GM23338 (cell line): ENCODE results near the gene MLPH. TPM values are rescaled to one million over a fixed set of nuclear protein-coding genes. Genes with fewer than 3 reads are reported as not detected.

Experiments used
- ATAC-seq: fragments of 200-7000 bp; cut with Tn5 transposase; 3 replicates; pipeline ENCODE4 v1.9.1; 2020
- DNase-seq: peaks from one replicate; pipeline ENCODE4 v3.0.0-alpha.2; 2015; ENCODE audit warnings: low spot score
- H2AFZ ChIP-seq: fragments of 200-600 bp; sonication (generic); 2 replicates; pipeline ENCODE4 v1.8.0; 2016; ENCODE audit warnings: antibody characterized with exemption, mild to moderate bottlenecking, moderate library complexity
- H3F3A ChIP-seq: fragments of 200-600 bp; sonication (generic); replicated peaks from 2 replicates; pipeline ENCODE4 v1.8.0; 2017; ENCODE audit warnings: antibody characterized with exemption, mixed run types, low read depth
- H3K27ac ChIP-seq: fragments of 200-600 bp; sonication (generic); 2 replicates; pipeline ENCODE4 v1.6.1; 2016; ENCODE audit warnings: low read depth
- H3K27me3 ChIP-seq: fragments of 200-600 bp; sonication (generic); 2 replicates; pipeline ENCODE4 v1.8.0; 2016; ENCODE audit warnings: mild to moderate bottlenecking, mixed run types, moderate library complexity; ENCODE audit not compliant: insufficient read depth
- H3K36me3 ChIP-seq: fragments of 200-600 bp; sonication (generic); 2 replicates; pipeline ENCODE4 v1.8.0; 2016; ENCODE audit warnings: mild to moderate bottlenecking; ENCODE audit not compliant: insufficient read depth
- H3K4me1 ChIP-seq: fragments of 200-600 bp; sonication (generic); 2 replicates; pipeline ENCODE4 v1.8.0; 2016; ENCODE audit warnings: mild to moderate bottlenecking, moderate library complexity; ENCODE audit not compliant: insufficient read depth
- H3K4me2 ChIP-seq: fragments of 200-600 bp; sonication (generic); 2 replicates; pipeline ENCODE4 v1.7.1; 2017; ENCODE audit warnings: mixed run types
- H3K4me3 ChIP-seq: fragments of 200-600 bp; sonication (generic); 2 replicates; pipeline ENCODE4 v1.6.1; 2016; ENCODE audit warnings: mixed run types
- H3K79me2 ChIP-seq: fragments of 200-600 bp; sonication (generic); replicated peaks from 2 replicates; pipeline ENCODE4 v1.8.0; 2017; ENCODE audit warnings: mild to moderate bottlenecking; ENCODE audit not compliant: insufficient read depth
- H3K9me2 ChIP-seq: fragments of 200-600 bp; sonication (generic); 2 replicates; pipeline ENCODE4 v1.8.0; 2017; ENCODE audit not compliant: insufficient read depth
- H4K20me1 ChIP-seq: fragments of 200-600 bp; sonication (generic); replicated peaks from 2 replicates; pipeline ENCODE4 v1.8.0; 2017; ENCODE audit warnings: mild to moderate bottlenecking; ENCODE audit not compliant: insufficient read depth
- H3K27ac Mint-ChIP-seq: 2 replicates; pipeline ENCODE4 v1.8.0; 2020; ENCODE audit warnings: inconsistent platforms, mild to moderate bottlenecking, moderate library complexity, mixed read lengths
- H3K27me3 Mint-ChIP-seq: 3 replicates; pipeline ENCODE4 v1.8.0; 2022; ENCODE audit warnings: low read depth, mild to moderate bottlenecking, moderate library complexity, mixed read lengths, inconsistent platforms; ENCODE audit not compliant: insufficient read depth, poor library complexity
- H3K36me3 Mint-ChIP-seq: 3 replicates; pipeline ENCODE4 v1.8.0; 2021; ENCODE audit warnings: low read depth, mild to moderate bottlenecking, inconsistent platforms, moderate library complexity, mixed read lengths
- H3K4me1 Mint-ChIP-seq: 3 replicates; pipeline ENCODE4 v1.8.0; 2020; ENCODE audit warnings: mild to moderate bottlenecking, inconsistent platforms, mixed read lengths
- H3K4me3 Mint-ChIP-seq: 3 replicates; pipeline ENCODE4 v1.8.0; 2021; ENCODE audit warnings: moderate library complexity, mild to moderate bottlenecking, inconsistent platforms, mixed read lengths
- H3K9me3 Mint-ChIP-seq: 3 replicates; pipeline ENCODE4 v1.8.0; 2020; ENCODE audit warnings: moderate library complexity, mild to moderate bottlenecking, inconsistent platforms, mixed read lengths
- EZH2phosphoT487 ChIP-seq: fragments of 200-600 bp; sonication (generic); IDR thresholded peaks from one replicate; pipeline ENCODE4 v1.8.1; 2018; ENCODE audit warnings: antibody characterized with exemption; ENCODE audit not compliant: unreplicated experiment
- JUNB ChIP-seq: IDR thresholded peaks from one replicate; pipeline ENCODE4 v1.6.1; 2016; ENCODE audit warnings: antibody characterized with exemption; ENCODE audit not compliant: unreplicated experiment
- NANOG ChIP-seq: IDR thresholded peaks from 2 replicates; pipeline ENCODE4 v1.6.1; 2016; ENCODE audit warnings: antibody characterized with exemption, borderline replicate concordance
- ZNF114 ChIP-seq: fragments of 250-450 bp; sonication (Bioruptor Pico); IDR thresholded peaks from 2 replicates; pipeline ENCODE4 v1.5.0; 2020; ENCODE audit warnings: mild to moderate bottlenecking, moderate library complexity
- polyA plus RNA-seq: library from polyadenylated mRNA; unstranded; fragments of >200 nt; fragmentation: Nextera tagmentation; extraction: Ambion mirVana; gene quantifications from 2 replicates; pipeline ENCODE4 v1.2.1, GENCODE V29; 2016
- total RNA-seq: library from RNA; depleted of rRNA; stranded (reverse); fragments of >200 nt; shearing (Covaris generic); gene quantifications from 2 replicates; pipeline ENCODE4 v1.2.3, GENCODE V29; 2014
- TF ChIP-seq, protein P1 (sequence below): fragments of 250-450 bp; sonication (Bioruptor Pico); IDR thresholded peaks from 2 replicates; pipeline ENCODE4 v1.5.0; 2020; ENCODE audit warnings: mild to moderate bottlenecking, moderate library complexity
- TF ChIP-seq, protein P2 (sequence below): IDR thresholded peaks from one replicate; pipeline ENCODE4 v1.6.1; 2018; ENCODE audit warnings: antibody characterized with exemption; ENCODE audit not compliant: unreplicated experiment

Gene MLPH
- total and polyA plus RNA-seq, 2 experiments from 2014 or later, result 13.6 to 16.5 TPM

DNA sequence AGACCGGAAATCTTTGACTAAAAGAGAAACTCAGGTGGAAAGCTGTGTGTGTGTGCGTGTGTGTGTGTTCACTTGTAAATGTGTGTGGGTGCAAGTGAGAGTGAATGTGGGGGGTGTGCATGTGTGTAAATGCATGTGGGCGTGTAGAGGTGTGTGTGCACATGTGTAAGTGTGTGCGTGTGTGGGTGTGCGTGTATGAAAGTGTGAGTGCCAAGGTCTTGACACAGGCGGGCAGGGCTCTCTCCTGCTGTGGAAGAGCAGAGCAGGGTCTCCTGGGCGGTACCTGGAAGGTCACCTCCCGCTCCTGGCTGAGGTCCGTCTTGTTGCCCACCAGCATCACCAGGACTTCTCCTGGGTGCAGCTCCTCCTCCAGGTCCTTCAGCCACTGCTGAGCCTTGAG lies 89.9 kb downstream of the MLPH start:
- DNase-seq, result no peak
- no peak overlapping the region for H3K4me3 Mint-ChIP-seq
- H3K36me3 Mint-ChIP-seq, result peaks cover 21% of the 10 kb centered on the region; the same call in 2 of the 3 replicates
- no peaks in the 10 kb centered on the region for H3K27me3 Mint-ChIP-seq
- H3K27ac Mint-ChIP-seq, result no peak overlapping the region
- no peak for ATAC-seq
- no peaks in the 10 kb centered on the region for H3K9me2 ChIP-seq
- H3K9me3 Mint-ChIP-seq, result 0 out of 3 replicates have a peak, but pooled peaks cover 4% of the 10 kb centered on the region
- no peak overlapping the region for H3K27ac ChIP-seq
- H3K4me1 ChIP-seq, result peaks cover 6% of the 10 kb centered on the region; the same call in 1 of the 2 replicates
- no peaks in the 10 kb centered on the region for H3F3A ChIP-seq
- no peak overlapping the region for H2AFZ ChIP-seq
- no peaks in the 10 kb centered on the region for H3K79me2 ChIP-seq
- H4K20me1 ChIP-seq, result no peaks in the 10 kb centered on the region
- no peak for TF ChIP-seq ZNF114 (CRISPR knock-in tag)
- no peak for TF ChIP-seq JUNB
- no peak for TF ChIP-seq NANOG
- TF ChIP-seq, protein P1, sequence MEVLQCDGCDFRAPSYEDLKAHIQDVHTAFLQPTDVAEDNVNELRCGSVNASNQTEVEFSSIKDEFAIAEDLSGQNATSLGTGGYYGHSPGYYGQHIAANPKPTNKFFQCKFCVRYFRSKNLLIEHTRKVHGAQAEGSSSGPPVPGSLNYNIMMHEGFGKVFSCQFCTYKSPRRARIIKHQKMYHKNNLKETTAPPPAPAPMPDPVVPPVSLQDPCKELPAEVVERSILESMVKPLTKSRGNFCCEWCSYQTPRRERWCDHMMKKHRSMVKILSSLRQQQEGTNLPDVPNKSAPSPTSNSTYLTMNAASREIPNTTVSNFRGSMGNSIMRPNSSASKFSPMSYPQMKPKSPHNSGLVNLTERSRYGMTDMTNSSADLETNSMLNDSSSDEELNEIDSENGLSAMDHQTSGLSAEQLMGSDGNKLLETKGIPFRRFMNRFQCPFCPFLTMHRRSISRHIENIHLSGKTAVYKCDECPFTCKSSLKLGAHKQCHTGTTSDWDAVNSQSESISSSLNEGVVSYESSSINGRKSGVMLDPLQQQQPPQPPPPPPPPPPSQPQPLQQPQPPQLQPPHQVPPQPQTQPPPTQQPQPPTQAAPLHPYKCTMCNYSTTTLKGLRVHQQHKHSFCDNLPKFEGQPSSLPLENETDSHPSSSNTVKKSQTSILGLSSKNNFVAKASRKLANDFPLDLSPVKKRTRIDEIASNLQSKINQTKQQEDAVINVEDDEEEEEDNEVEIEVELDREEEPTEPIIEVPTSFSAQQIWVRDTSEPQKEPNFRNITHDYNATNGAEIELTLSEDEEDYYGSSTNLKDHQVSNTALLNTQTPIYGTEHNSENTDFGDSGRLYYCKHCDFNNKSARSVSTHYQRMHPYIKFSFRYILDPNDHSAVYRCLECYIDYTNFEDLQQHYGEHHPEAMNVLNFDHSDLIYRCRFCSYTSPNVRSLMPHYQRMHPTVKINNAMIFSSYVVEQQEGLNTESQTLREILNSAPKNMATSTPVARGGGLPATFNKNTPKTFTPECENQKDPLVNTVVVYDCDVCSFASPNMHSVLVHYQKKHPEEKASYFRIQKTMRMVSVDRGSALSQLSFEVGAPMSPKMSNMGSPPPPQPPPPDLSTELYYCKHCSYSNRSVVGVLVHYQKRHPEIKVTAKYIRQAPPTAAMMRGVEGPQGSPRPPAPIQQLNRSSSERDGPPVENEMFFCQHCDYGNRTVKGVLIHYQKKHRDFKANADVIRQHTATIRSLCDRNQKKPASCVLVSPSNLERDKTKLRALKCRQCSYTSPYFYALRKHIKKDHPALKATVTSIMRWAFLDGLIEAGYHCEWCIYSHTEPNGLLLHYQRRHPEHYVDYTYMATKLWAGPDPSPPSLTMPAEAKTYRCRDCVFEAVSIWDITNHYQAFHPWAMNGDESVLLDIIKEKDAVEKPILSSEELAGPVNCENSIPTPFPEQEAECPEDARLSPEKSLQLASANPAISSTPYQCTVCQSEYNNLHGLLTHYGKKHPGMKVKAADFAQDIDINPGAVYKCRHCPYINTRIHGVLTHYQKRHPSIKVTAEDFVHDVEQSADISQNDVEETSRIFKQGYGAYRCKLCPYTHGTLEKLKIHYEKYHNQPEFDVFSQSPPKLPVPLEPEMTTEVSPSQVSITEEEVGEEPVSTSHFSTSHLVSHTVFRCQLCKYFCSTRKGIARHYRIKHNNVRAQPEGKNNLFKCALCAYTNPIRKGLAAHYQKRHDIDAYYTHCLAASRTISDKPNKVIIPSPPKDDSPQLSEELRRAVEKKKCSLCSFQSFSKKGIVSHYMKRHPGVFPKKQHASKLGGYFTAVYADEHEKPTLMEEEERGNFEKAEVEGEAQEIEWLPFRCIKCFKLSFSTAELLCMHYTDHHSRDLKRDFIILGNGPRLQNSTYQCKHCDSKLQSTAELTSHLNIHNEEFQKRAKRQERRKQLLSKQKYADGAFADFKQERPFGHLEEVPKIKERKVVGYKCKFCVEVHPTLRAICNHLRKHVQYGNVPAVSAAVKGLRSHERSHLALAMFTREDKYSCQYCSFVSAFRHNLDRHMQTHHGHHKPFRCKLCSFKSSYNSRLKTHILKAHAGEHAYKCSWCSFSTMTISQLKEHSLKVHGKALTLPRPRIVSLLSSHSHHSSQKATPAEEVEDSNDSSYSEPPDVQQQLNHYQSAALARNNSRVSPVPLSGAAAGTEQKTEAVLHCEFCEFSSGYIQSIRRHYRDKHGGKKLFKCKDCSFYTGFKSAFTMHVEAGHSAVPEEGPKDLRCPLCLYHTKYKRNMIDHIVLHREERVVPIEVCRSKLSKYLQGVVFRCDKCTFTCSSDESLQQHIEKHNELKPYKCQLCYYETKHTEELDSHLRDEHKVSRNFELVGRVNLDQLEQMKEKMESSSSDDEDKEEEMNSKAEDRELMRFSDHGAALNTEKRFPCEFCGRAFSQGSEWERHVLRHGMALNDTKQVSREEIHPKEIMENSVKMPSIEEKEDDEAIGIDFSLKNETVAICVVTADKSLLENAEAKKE (CRISPR knock-in tag), result no peak
- no peak overlapping the region for H3K4me3 ChIP-seq
- no peaks in the 10 kb centered on the region for H3K36me3 ChIP-seq
- no peaks in the 10 kb centered on the region for H3K27me3 ChIP-seq
- H3K4me2 ChIP-seq, result no peak overlapping the region
- H3K4me1 Mint-ChIP-seq, result peaks cover 18% of the 10 kb centered on the region

DNA sequence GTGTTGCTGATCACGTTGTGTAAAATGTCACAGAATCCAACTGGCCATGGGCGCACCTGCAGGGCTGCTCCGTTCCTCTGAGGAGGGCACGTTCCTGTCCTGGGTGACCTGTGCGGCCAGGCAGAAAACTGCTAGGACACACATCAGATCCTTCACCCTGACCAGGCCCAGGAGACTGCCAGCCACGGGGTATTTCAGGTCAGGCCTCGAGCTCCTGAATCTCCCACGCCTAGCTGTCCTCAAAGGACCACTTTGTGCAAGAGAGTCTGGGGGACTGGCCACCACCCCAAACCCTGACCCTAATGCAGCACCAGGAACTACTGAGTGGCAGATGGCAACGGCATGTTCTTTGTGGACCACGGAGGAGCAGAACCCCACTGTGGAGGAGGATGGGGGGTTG lies 90.4 kb downstream of the MLPH start:
- Histone ChIP-seq H2AFZ (no peak overlapping the region), H3F3A (no peaks in the 10 kb centered on the region), H3K79me2 (no peaks in the 10 kb centered on the region), H3K27me3 (no peaks in the 10 kb centered on the region), H3K9me2 (no peaks in the 10 kb centered on the region), H3K36me3 (no peaks in the 10 kb centered on the region), H3K27ac (no peak overlapping the region), H3K4me3 (no peak overlapping the region), H3K4me2 (no peak overlapping the region), H3K4me1 (peaks cover 2% of the 10 kb centered on the region; the same call in 1 of the 2 replicates), H4K20me1 (no peaks in the 10 kb centered on the region)
- Mint-ChIP-seq H3K27ac (no peak overlapping the region), H3K9me3 (0 out of 3 replicates have a peak, but pooled peaks cover 4% of the 10 kb centered on the region), H3K4me1 (peaks cover 18% of the 10 kb centered on the region), H3K4me3 (no peak overlapping the region), H3K27me3 (peaks cover 2% of the 10 kb centered on the region), H3K36me3 (peaks cover 21% of the 10 kb centered on the region; the same call in 2 of the 3 replicates)
- TF ChIP-seq ZNF114 (CRISPR knock-in tag), result no peak
- TF ChIP-seq EZH2phosphoT487, result no peak
- TF ChIP-seq, protein P2, sequence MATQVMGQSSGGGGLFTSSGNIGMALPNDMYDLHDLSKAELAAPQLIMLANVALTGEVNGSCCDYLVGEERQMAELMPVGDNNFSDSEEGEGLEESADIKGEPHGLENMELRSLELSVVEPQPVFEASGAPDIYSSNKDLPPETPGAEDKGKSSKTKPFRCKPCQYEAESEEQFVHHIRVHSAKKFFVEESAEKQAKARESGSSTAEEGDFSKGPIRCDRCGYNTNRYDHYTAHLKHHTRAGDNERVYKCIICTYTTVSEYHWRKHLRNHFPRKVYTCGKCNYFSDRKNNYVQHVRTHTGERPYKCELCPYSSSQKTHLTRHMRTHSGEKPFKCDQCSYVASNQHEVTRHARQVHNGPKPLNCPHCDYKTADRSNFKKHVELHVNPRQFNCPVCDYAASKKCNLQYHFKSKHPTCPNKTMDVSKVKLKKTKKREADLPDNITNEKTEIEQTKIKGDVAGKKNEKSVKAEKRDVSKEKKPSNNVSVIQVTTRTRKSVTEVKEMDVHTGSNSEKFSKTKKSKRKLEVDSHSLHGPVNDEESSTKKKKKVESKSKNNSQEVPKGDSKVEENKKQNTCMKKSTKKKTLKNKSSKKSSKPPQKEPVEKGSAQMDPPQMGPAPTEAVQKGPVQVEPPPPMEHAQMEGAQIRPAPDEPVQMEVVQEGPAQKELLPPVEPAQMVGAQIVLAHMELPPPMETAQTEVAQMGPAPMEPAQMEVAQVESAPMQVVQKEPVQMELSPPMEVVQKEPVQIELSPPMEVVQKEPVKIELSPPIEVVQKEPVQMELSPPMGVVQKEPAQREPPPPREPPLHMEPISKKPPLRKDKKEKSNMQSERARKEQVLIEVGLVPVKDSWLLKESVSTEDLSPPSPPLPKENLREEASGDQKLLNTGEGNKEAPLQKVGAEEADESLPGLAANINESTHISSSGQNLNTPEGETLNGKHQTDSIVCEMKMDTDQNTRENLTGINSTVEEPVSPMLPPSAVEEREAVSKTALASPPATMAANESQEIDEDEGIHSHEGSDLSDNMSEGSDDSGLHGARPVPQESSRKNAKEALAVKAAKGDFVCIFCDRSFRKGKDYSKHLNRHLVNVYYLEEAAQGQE, result no peak
- ATAC-seq, result no peak
- DNase-seq, result no peak
